ENCODE results near the gene CCDC80. TPM values are rescaled to one million over a fixed set of nuclear protein-coding genes. Genes with fewer than 3 reads are reported as not detected.

Gene CCDC80
- total RNA-seq, 6 donors from 2014 or later: 2.1 to 354 (median 20.7) TPM

- no peaks in the 10 kb centered on the region for H3K4me1 ChIP-seq
- H3K36me3 ChIP-seq: no peaks in the 10 kb centered on the region
- H3K27me3 ChIP-seq: no peaks in the 10 kb centered on the region
- ATAC-seq (ENCODE audit: low FRiP score in 2 of 2) (no peak), DNase-seq (no peak)
- no peaks in the 10 kb centered on the region for H3K9me3 ChIP-seq
- no peak for TF ChIP-seq EP300 (IDR thresholded peaks at IDR 0.05)
- no peak for TF ChIP-seq CTCF (IDR thresholded peaks at IDR 0.05)
- no peak for TF ChIP-seq POLR2AphosphoS5 (IDR thresholded peaks at IDR 0.05)
- TF ChIP-seq POLR2A (IDR thresholded peaks at IDR 0.05): no peak
- no peak overlapping the region for H3K4me3 ChIP-seq
- no peak overlapping the region for H3K27ac ChIP-seq
- WGBS, 2 donors: 57 to 70% methylated on average over 1 of the region's 1 CpG
These were observed 7.2 kb downstream of the CCDC80 start for GRCh38 chr3:112633757-112634156.

- WGBS, 2 donors: 48 to 54% methylated on average over 3 of the region's 3 CpGs
- Histone ChIP-seq H3K4me3 (no peak overlapping the region), H3K27me3 (no peaks in the 10 kb centered on the region), H3K9me3 (no peaks in the 10 kb centered on the region), H3K27ac (no peak overlapping the region), H3K36me3 (no peaks in the 10 kb centered on the region), H3K4me1 (no peaks in the 10 kb centered on the region)
- TF ChIP-seq POLR2AphosphoS5 (IDR thresholded peaks at IDR 0.05) (no peak), POLR2A (IDR thresholded peaks at IDR 0.05) (no peak), CTCF (IDR thresholded peaks at IDR 0.05) (no peak), EP300 (IDR thresholded peaks at IDR 0.05) (no peak)
- ATAC-seq (ENCODE audit: low FRiP score in 2 of 2) (no peak), DNase-seq (no peak)
These were observed 7.8 kb downstream of the CCDC80 start for GRCh38 chr3:112633191-112633590.

GRCh38 chr3:112632596-112632995, 8.3 kb downstream of the CCDC80 start:
- WGBS, 2 donors: 45 to 54% methylated on average over 4 of the region's 4 CpGs
- Histone ChIP-seq H3K9me3 (no peaks in the 10 kb centered on the region), H3K36me3 (no peaks in the 10 kb centered on the region), H3K27me3 (no peaks in the 10 kb centered on the region), H3K4me1 (no peaks in the 10 kb centered on the region), H3K4me3 (no peak overlapping the region), H3K27ac (no peak overlapping the region)
- ATAC-seq (ENCODE audit: low FRiP score in 2 of 2) (no peak), DNase-seq (no peak)
- TF ChIP-seq CTCF (IDR thresholded peaks at IDR 0.05) (no peak), EP300 (IDR thresholded peaks at IDR 0.05) (no peak)

- Histone ChIP-seq H3K4me1 (no peaks in the 10 kb centered on the region), H3K4me3 (no peak overlapping the region), H3K36me3 (no peaks in the 10 kb centered on the region), H3K27me3 (no peaks in the 10 kb centered on the region), H3K27ac (no peak overlapping the region), H3K9me3 (no peaks in the 10 kb centered on the region)
- 87 to 94% methylated on average over 3 of the region's 3 CpGs for WGBS, 2 donors
- DNase-seq (no peak), ATAC-seq (ENCODE audit: low FRiP score in 2 of 2) (no peak)
- TF ChIP-seq POLR2A (IDR thresholded peaks at IDR 0.05) (no peak), EP300 (IDR thresholded peaks at IDR 0.05) (no peak), CTCF (IDR thresholded peaks at IDR 0.05) (no peak), POLR2AphosphoS5 (IDR thresholded peaks at IDR 0.05) (no peak)
These were observed 9.7 kb downstream of the CCDC80 start for GRCh38 chr3:112631257-112631656.

- Histone ChIP-seq H3K27me3 (no peaks in the 10 kb centered on the region), H3K9me3 (no peaks in the 10 kb centered on the region), H3K4me1 (no peaks in the 10 kb centered on the region), H3K36me3 (no peaks in the 10 kb centered on the region), H3K4me3 (no peak overlapping the region), H3K27ac (no peak overlapping the region)
- peak in 1 of 2 donors; percentile 67 for DNase-seq
- peak; percentile 76 to 91 for ATAC-seq (ENCODE audit: low FRiP score in 2 of 2)
- WGBS, 2 donors: 42 to 58% methylated on average over 7 of the region's 7 CpGs
- no peak for TF ChIP-seq EP300 (IDR thresholded peaks at IDR 0.05)
- TF ChIP-seq CTCF (IDR thresholded peaks at IDR 0.05): no peak
- no peak for TF ChIP-seq POLR2A (IDR thresholded peaks at IDR 0.05)
- TF ChIP-seq POLR2AphosphoS5 (IDR thresholded peaks at IDR 0.05): no peak
These were observed 11.5 kb downstream of the CCDC80 start for GRCh38 chr3:112629425-112629824.
